Stimulated activated CD4-positive, alpha-beta T cell treated with anti-CD3 and anti-CD28 coated beads, Interleukin-12 subunit alpha, Interleukin-12 subunit beta, amount 100 ng/mL, for 4 hours (primary cell): ENCODE measurements around the gene HOXA2.

Experiments
- DNase-seq: peaks from one replicate; pipeline ENCODE4 v3.0.0-alpha.2; 2020

HOXA2 gene

GRCh38 chr7:27102581-27103442, at the start of gene HOXA2:
TSS of gene HOXA2 (minus strand) at chr7:27102683. CDS start at chr7:27102500, 183 bp downstream.
- no peak for DNase-seq

GRCh38 chr7:27151341-27151930, 49.0 kb upstream of the HOXA2 start:
- no peak for DNase-seq

DNA sequence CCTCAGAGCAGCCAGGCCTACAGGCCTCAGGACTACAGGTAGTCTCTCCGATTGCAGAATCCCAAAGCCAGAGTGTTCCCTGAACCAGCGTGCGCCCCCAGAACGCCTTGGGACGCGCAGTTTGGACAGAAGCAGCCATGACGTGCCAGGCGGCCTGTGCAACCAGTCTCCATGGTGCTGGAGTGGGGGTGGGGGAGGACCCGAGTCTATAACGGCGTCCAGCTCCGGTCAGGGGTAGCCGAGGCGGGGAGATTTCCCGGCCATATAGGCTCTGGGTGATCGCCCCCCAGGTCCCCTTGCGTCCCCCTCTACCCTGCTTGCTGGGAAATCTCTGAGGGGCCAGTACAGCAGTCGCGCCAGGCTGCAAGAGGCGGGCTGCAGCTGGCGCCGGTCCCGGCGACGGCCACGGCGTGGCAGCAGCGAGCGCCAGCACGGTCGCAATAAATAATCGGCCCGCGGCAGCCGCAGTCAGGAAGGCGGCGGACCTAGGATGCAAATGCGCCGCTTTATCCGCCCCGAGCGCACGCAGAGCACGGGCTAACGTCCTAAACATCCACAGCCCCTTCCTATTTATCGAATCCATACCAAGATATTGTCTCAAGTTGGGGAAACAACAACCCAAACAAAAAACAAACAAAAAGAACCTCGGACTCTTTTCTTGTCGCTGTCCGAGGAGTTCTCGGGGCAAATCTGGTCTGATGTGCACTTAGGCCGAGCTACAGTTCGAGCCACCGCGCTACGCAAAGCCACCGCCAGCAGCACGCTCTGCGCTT, 48.3 kb upstream of the HOXA2 start:
- DNase-seq, result peak; percentile 66

- DNase-seq, result no peak
Observed at GRCh38 chr7:27149842-27150567, 47.5 kb upstream of the HOXA2 start.

- DNase-seq, result no peak
Observed at GRCh38 chr7:27148756-27149641, 46.5 kb upstream of the HOXA2 start.

DNA sequence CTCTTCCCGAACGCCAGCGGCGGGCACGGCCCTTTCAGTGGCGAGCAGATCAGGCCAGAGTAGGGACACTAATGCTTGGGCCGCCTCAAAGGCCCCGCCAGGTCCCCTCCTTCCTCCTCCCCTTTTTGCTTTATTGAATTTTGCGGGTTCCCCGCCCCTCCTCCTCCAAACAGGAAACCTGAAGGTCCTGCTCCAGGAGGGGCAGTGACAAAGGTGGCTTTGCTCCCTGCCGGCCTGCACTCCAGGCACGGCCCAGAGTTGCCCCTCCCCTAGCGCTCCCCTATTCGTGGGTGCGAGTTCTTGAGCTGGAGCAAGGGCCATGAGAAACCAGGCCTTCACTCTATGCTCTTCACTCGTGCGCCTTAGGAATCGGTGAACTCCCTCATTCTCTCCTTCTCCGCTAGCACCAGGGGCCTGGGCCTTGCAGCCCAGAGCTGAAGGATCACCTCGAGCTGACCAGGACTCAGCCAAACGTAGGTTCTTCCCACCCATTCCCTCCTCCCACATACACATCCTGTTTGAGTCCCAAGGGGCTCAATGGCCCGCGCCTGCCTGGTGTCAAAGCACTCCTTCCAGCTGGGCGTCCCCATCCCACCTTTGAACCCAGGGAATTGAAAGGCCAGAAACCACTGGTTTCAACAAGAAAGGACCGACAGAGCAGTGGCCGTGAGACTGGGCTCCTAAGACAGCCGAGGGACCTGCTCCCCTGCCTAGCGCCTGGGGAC, 45.7 kb upstream of the HOXA2 start:
- no peak for DNase-seq

GRCh38 chr7:27147199-27148030, 44.9 kb upstream of the HOXA2 start, which contains the start of gene HOXA6:
TSS of gene HOXA6 (minus strand) at chr7:27147774. CDS start at chr7:27147749, 25 bp downstream.
- DNase-seq, result no peak

DNA sequence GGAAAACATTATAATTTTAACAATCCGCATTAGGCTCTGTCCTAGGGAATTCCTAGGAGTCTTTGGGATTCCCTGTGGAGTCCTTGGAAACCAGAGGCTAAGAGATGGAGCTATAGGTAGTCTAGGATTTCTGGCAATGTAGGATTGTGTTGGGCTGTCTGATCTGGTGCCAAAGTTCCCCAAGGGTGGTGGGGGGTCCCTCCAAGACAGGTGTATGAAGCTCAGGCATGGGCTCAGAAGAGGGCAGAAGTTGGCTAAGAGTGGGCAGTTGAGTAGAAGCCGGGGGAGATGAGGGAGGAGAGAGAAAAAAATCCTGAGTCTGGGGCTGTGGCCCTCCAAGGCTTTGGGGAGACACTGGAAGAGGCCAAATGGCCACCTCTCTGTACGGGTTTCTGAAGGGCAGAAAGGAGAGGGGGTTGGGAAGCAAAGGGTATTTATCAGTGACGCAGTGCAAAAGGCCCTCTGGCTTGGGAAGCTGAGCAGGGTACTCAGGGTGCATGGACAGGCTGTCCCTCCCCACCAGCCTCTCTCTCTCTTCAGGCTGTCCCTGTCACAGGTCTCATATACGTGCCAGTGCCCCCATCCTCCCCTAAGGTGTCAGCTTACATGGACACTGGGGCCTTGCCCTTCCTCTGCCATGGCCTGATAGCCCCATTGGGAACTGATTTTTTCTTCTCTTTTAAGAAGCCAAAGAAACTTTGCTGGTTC, 44.2 kb upstream of the HOXA2 start:
- DNase-seq, result no peak

DNA sequence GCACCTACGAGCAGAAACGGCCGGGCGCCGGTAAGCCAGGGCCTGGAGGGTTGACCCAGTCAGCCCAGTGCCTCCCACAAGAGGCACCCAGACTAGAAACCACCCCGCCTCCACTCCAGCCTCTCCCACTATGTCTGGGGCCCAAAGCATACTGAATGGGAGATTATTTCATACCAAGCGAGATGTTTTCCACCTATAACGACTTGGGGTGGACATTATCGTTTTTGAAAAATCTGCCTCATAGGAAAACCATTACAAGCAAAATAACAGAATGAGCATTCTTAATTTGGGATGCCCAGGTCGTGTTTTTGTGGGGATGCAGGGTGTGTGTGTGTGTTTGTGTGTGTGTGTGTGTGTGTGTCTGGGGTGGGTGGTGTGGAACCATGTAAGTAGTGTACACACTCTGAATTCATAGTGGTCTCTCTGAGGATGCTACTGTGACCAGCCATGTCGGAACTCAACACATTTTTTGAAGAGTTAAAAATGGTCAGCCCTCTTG, 43.5 kb upstream of the HOXA2 start:
- DNase-seq, result no peak

DNA sequence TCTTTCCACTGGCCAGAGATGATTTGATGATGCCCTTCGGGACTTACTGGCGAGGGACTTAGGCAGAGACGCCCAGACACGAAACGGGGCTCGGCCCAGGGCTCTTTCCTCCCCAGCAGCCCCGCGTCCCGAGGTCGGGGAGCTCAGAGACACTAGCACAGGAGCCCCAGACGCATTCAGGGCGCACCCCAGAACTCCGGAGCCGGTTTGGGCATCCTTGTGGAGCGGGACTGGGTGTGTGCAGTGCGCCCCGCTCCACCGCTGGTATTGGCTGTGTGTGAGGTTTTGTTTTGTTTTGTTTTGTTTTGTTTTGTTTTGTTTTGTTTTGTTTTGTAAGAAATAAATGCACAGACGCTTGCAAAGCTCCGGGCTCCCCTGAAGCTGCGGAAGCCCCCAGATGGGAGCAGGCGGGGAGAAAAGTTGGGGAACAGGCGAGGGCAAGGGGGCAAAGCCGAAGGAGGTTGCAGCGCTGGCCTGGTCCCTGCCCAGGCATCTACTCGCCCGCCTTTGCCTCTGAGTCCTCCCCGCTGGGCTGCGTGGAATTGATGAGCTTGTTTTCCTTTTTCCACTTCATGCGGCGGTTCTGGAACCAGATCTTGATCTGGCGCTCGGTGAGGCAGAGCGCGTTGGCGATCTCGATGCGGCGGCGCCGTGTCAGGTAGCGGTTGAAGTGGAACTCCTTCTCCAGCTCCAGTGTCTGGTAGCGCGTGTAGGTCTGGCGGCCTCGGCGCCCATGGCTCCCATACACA, 42.9 kb upstream of the HOXA2 start:
- DNase-seq, result no peak

DNA sequence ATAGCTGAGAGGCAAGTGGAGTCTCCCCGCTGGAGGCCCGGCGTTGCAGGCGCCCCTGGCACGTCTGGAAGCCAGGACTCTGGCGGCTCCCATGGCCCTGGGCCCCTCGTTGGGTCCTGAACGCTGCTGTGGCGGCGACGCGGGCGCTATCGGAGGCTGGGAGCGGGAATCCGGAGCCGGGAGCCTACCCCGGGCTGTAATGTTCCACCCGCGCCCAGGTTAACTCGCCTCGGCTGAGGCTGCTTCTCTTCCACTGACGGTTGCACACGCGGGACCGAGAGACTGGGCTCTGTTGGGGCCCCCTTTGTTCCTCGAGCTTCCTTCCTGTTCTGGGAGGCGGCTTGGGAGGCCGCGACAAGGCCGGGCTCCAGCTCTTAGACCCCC, 42.3 kb upstream of the HOXA2 start:
- DNase-seq, result no peak

DNA sequence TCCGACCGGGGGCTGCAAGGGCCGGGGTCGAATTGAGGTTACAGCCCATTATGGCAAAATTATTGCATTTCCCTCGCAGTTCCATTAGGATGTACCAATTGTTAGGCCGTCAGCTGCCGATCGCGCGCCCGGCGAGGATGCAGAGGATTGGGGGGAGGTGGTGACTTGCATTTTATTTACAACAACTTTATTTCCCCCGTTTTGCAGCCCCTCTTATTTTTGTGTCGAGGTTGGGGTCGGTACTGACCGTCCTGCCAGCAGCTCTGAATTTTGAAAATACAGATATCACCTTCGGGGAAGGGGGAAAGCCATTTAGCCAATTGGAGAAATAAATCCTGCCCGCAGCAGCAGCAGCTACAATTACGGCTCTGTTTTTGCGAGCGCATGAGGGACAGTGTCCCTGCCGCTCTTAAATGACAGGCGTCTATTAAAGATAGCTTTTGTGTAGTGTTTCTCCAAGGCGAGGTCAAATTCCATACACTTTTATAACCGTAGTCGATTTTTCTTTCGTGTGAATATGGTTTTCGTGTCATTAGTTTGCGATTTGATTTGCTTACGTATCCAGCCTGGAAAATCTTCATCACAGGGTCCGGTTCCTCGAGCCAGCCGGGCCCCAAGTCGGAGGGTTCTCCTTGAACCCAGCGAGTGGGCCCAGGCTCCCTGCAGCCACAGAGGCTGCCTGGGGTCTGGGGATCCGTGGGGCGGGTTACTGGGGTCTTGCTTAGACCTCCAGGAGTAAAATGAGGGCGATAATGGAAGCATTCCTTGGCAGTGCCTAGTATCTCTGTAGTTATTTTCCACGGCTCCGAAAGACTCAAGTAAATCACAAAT, 41.7 kb upstream of the HOXA2 start:
- no peak for DNase-seq

- DNase-seq, result no peak
Observed at GRCh38 chr7:27143023-27143949, 40.8 kb upstream of the HOXA2 start, which contains the start of gene HOXA5. TSS of gene HOXA5 (minus strand) at chr7:27143681. CDS start at chr7:27143607, 74 bp downstream.

DNA sequence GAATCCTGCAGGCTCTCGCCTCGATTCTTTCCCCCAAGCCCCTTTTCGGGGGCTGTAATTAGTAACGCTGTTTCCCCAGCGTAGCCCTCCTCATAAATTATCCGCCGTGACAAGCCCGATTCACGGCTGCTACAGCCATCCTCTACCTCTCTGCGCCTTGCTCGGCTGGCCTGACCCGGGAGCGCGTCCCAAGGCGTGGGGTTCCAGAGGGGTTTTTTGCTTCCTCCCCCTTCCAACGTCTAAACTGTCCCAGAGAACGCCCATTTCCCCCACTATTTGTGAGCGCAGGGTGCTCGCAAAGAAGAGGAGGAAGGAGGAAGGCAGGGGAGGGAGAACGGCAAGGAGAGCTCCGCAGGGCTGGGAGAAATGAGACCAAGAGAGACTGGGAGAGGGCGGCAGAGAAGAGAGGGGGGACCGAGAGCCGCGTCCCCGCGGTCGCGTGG, 40.1 kb upstream of the HOXA2 start:
- no peak for DNase-seq

DNA sequence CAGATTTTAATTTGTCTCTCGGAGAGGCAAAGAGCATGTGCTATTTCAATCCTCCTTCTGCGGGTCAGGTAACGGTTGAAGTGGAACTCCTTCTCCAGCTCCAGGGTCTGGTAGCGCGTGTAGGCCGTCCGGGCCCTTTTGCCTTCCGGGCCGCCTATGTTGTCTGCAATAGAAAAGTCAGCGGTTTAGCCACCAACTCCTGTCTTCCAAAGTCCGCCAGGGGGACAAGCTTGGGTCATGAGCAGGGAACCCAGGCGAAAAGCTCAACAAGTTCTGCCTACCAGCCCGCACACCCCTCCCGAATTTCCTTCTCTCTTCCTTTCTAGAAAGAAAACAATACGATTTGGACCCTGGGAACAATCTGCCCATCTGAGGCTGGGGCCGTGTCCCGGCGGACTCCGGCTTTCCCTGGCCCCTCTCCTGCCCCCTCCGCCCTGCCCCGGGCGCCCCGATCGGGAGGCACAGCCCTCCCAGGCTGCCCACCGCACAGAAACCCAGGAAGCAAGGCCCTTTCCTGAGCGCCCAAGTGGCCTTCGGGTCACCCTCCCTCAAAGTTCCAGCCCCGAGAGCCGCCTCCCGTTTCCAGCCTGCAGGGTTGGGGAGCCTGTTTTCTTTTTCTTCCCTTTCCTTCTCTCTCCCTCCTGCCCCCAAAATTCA, 39.6 kb upstream of the HOXA2 start:
- no peak for DNase-seq
